COLO829 (cell line): ENCODE data around the gene CSNK1E.

ENCODE experiments used
- DNase-seq: peaks from one replicate; pipeline ENCODE4 v3.0.0; 2012; ENCODE audit warnings: low spot score

The CSNK1E gene

GRCh38 chr22:38249803-38250642 is 67.2 kb downstream of the CSNK1E start:
- DNase-seq, result no peak

DNA sequence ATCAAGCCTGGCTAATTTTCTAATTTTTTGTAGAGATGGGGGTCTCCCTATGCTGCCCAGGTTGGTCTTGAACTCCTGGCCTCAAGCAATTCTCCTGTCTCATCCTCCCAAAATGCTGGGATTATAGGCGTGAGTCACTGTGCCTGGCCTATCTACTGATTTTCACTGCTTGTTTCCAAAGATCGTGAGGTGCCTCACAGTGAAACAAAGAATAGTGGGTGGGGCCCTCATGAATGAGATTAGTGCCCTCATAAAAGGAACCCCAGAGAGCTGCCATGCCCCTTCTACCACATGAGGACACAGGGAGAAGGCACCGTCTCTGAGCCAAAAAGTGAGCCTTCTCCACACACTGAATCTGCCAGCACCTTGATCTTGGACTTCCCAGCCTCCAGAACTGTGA is 67.9 kb downstream of the CSNK1E start:
- DNase-seq, result no peak

DNA sequence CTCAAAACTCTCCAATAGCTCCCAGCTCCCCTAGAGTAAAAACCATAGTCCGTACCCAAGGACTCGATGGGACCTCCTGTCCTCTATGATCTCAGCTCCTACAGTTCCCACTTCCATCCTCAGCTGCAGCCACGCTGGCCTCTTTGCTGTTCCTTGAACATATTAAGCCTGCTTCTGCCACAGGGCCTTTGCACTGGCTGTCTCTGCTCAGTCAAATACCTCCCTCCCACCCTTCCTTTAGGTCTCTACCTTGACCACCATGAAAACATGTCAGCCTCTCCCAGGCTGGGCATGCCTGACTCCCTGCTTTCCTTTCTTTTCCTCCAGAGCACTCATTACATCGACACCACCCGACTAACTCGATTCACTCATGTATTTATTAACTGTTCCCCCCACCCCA is 69.0 kb downstream of the CSNK1E start:
- no peak for DNase-seq

DNA sequence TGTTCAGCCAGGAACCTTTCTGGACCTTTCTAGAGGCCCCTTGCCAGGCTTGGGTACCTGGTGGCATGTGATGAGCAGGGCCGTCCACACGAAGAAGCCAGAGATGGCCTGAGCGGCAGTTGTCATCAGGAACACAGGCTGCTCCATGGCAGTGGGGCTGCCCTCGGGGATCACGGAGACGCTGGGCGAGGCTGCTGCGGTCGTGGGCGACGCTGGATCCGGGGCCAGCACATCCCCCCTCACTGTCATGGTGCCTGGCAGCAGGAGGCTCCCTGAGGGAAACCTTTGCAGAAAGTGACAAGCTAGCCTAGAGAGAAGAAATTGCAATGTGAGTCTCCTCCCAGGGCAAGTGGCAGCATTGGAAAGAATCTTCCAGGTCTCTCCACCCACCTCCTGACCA is 69.5 kb downstream of the CSNK1E start:
- no peak for DNase-seq

- no peak for DNase-seq
Measured at GRCh38 chr22:38246692-38247091, 70.5 kb downstream of the CSNK1E start.

DNA sequence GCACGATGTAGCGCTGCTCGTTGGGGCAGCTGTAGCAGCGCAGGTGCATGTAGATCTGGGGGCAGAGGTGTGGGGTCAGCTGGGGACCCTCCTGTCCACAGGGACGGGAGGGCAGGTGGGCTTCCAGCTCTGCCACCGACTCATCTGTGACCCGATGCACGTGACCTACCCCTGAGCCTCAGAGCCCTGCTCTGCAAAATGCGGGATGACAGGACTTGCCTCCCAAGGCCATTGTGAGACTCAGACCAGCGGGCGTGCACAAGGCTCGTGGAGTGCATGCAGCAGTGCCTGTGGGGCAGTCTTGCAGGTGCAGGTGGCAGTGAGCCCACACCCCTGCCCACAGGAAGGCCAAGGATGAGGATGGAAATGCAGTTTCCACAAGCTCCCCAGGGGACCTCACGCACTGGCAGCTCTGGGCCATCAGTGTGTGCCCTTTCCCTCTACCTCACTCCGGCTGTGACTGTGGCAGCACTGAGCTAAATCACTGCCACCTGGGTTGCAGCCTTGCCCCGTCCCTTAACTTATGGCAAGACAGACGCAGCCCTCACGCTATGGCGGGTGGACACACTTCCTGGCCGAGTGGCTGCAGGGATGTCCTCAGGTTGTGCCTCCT is 71.1 kb downstream of the CSNK1E start:
- DNase-seq, result no peak

DNA sequence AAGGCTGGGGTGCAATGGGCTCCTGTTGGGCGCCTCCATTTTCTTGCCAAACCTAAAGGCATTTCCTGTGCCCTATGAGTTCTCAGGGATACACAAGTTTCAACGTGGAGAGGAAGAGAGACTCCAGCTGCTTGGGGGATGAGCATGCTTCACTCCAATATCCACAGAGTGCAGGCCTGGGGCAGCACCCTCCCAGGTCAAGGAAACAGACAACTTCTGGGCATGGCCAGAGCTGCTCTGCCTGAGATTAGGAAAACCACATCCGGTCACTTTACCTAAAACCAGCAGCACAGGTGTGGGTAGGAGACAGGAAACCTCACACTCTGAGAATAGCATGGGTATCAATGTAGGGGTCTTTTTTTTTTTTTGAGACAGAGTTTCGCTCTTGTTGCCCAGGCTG is 73.1 kb downstream of the CSNK1E start:
- DNase-seq, result no peak

GRCh38 chr22:38243007-38243765 is 74.0 kb downstream of the CSNK1E start:
- DNase-seq, result no peak

DNA sequence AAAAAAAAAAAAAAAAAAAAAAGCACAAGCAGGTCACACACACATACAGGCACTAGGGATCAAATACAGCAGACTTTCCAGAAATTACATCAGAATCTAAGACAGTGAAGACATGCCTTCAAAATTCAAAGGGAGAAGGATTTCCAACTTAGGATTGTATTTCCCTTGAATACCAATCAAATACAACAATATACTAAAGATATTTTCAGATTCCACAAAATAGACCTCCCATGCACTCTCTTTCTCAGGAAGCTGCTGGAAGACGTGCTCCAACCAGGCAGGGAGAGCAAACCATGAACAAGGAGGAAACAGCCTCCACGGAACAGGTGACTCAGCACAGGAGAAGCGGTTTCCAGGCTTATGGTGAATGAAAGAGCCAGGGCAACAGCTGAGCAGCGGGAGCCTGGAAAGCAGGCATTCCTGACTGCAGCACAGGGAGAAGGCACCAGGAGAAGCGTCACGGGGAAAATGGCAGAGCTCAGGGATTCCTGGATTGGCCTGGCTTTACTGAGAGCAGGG is 76.4 kb downstream of the CSNK1E start:
- no peak for DNase-seq
